GM18520 (cell line): ENCODE data around the gene SOHLH2.

Source experiments
- ATAC-seq: cut with Tn5 transposase; IDR thresholded peaks from one replicate; pipeline ENCODE4 v1.9.1; 2021; ENCODE audit not compliant: unreplicated experiment

The SOHLH2 gene

GRCh38 chr13:36188441-36188840 is 25.9 kb downstream of the SOHLH2 start:
- ATAC-seq = no peak

DNA sequence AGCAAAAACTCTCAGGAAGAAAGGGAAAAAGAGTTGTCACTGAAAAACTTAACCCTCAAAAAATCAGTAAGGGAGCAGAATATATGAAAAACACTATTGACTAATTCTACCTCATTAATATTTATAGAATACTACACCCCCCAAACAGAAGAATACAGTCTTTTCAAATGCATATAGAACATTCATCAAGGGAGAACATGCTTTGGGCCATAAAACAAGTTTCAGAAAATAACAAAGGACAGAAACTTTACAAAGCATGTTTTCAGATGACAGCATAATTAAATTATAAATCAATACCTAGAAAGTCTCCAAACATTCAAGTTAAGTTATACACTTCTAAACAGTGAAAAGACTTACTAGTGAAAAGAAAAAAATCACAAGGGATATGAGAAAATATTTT is 30.5 kb downstream of the SOHLH2 start:
- no peak for ATAC-seq

GRCh38 chr13:36175621-36176020 is 38.7 kb downstream of the SOHLH2 start:
- no peak for ATAC-seq

DNA sequence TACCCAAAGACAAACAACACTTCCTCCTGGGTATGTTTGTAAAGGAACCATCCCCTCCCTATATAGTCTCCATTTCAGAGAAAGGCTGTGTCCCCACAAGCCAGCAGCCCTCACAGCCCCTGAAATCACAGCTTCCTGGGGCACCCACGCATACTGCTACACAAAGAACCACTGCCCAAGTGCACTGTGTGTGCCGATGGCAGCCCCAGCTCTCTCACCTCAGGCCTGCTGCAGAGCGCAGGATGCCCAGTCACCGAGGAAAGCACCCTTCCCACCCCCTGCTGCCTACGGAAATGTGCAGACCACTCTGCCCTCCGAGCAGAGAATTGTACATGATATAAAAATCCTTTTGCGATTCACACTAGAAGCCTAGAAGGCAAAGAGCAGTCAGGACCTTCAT is 39.4 kb downstream of the SOHLH2 start:
- ATAC-seq = no peak

GRCh38 chr13:36173571-36174322 is 40.6 kb downstream of the SOHLH2 start:
- no peak for ATAC-seq

- no peak for ATAC-seq
These were observed 48.3 kb downstream of the SOHLH2 start for GRCh38 chr13:36166046-36166445.

DNA sequence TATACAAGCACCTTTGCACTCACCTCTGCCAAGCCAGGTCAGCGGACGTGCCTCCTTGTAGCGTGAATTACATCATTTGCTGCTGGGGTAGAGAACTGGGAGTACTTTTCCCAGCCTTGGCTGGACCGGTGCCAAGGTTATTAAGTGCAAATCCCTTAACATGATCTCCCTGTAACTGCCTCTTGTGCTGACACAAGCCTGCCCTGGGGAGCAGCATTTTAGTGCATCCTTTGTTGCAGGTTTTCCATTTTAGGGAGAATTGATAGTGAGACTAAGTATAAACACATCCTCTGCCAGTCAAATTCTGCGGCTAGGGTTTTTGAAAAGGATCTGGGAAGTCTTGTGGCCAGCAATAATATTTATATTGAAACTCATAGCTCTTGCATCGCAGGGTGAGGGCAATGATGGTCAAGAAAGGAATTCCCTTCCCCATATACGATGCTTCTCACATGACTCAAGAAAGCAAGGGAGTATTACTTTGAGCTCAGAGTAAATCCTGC is 50.5 kb downstream of the SOHLH2 start:
- no peak for ATAC-seq

DNA sequence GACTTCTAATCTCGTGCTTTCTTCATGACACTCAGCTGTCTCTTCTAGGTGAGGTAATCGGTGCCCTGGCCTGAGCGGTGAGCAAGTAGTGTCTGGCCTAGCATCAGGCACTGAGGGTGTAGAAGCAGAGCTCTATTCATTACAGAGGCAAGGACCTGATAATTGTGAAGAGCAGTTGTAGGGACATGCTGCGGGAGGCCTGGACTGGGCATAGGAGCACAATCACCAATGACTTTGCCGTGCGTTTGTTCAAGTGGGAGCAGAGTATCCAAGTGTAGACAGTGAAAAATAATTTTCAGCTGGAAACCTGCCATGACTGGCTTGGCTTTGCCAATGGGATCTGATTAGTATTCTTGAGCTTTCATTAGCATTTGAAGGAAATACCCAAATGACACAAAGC is 51.1 kb downstream of the SOHLH2 start:
- no peak for ATAC-seq

DNA sequence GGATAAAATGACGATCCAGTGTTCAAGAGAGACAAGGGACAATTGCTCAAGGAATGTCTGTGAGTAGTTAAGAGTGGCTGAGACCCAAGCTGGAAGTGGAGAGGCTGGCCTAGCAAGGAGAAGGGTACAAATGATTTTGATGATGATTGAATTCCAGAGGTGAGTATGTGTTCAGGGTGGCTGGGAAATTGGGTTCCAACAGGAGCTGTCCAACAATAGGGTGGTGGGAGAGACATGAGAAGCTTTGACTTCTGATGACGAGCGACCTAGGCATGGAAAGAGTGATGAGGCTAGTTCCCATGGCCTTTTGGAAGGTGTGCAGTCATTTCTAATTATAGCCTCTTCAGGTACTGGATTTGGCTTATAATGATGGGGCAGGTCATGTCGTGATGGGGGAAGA is 54.1 kb downstream of the SOHLH2 start:
- no peak for ATAC-seq

- no peak for ATAC-seq
These were observed 55.7 kb downstream of the SOHLH2 start for GRCh38 chr13:36158611-36159010.

- ATAC-seq = no peak
These were observed 56.9 kb downstream of the SOHLH2 start for GRCh38 chr13:36157480-36157879.

DNA sequence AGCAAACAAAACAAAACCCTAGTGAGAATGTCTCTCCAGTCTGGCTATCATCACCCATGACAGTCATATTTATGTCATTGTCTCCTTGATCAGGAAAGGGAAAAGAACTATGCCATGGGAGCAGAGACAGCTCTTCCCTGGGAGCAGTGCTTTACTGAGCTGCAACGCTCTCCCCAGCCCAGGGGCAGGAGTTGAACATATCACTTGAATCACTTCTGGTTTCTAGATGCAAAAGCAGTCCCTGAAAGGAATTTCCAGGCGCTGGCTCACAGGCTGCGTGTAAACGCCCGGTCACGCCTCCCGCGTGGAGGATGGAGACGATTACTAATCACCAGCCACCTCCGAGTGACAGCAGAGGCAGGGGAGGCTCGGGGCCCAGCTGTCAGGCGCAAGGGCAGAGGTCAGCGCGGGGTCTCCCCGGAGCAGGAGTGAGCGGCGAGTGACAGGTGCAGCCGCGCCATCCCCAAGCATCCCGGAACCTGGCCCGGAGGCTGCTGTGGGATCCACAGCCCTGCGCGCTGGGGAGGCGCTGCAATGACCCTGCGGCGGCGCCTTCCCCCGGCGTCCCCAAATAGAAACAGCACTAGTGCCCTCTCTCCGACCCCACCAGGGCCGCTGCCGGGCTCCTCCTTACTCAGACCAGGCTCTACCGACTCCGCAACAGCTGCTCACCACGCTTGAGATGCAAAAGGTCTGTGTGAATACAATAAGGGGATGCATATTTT is 59.6 kb downstream of the SOHLH2 start:
- ATAC-seq = no peak

DNA sequence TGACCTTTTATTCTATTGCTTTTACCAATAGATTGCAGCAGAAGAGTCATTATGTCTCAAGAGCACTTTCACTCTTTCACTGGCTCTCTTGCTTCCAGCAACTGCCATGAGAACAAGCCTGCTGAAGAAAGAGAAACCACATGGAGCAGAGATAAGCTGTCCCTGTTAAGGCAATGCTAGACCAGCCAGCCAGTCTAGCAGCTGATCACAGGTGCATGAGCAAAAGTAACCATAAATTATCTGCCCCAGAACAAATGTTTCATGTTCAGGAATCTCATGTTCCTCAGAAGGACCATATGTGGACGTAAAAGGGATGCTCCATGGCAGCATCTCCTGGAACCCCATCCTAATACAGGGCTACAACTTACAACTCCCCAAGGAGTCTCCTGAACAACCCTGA is 62.8 kb downstream of the SOHLH2 start:
- no peak for ATAC-seq

- no peak for ATAC-seq
These were observed 65.9 kb downstream of the SOHLH2 start for GRCh38 chr13:36148446-36148845.

DNA sequence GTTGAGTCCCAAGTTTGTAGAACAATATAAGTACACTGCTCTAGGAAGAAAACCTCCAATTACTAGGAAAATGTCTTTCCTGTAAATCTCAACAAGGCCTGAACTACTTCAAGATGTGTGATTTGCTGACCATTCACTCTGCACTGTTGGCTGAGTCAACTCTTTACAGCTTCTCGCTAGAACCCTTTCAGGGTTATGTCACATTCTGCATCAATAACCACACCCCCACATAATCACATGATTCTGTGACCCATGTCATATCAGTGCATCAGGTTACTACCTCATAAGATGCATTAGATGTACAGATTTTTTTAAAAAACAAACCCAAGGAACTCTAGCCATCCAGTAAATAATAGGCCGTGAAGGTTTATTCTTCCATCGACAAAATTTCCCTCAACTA is 67.0 kb downstream of the SOHLH2 start:
- no peak for ATAC-seq

GRCh38 chr13:36146511-36147269 is 67.7 kb downstream of the SOHLH2 start:
- ATAC-seq = no peak

DNA sequence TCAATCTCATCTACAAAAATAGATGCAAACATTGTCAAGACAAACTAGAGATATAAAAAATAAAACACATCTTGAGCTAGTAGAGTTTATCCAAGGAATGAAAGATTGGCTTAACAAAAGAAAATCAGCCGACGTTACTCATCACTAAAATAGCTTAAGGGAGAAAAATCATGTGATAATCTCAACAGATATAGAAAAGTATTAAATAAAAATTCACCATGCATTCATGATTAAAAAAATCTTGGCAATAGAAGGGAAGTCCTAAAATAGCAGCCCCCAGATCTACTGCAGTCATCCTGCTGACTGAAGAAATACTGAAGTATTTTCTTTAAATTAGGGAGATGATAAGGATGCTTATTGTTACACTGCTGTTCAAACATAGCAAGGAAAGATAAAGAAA is 70.6 kb downstream of the SOHLH2 start:
- no peak for ATAC-seq

- no peak for ATAC-seq
These were observed 71.6 kb downstream of the SOHLH2 start for GRCh38 chr13:36142735-36143134.

DNA sequence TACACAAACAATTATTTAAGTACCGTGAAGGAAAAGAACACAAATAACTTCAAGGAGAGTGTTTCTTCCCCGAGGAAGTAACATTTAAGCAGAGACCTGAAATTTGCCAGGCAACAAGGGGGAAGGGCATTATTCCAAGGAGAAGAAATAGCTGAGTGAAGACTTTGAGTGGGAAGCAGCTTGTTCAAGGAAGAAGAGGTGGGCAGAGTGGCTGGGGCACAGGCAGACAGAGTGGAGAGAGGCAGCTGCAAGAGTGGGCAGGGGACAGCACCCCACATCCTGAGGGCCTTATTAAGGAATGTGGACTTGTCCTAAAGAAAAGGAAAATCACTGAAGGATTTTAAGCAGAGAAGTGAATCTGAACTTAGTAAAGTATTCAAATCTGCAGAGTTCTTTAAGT is 78.5 kb downstream of the SOHLH2 start:
- ATAC-seq = no peak

DNA sequence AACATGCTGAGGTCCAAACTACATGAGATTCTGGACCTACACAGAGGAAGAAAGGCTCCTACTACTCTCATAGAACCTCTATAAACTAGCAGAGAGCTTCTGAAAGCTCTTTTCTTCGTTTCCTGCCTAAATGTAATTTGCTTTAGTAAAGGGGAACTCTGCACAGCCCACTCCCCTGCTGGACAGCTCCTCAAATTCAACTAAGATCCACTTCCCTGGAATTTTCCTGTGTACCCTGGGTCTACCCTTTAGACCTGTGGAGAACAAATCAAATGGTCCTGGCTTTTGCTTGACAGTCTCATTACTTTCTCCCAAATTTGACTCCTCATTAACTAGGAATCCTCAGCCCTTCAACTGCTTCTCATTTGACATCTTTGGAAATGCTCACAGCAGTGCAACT is 79.7 kb downstream of the SOHLH2 start:
- ATAC-seq = no peak

- no peak for ATAC-seq
These were observed 80.3 kb downstream of the SOHLH2 start for GRCh38 chr13:36133950-36134626.
